ENCODE measurements around the gene UBXN11.

DNA sequence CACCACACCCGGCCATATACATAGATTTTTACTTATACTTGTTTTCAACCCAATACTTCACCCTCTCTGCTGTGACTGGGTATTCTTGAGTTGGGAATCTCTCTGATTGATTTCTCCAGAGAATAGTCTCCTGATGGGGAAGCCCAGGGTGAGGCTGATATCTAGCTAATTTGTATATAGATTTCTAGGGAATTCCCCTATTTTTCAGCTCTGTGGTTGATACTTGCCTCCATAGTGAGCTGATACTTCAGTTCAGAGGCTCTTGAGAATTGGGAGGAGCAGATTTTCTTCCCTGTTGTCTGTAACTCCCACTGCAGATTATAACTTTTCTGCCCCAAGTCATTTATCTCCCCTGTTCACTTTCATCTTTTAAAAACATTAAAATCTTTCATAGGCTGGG, 41.0 kb downstream of the UBXN11 start:
- TF ChIP-seq, protein P1, sequence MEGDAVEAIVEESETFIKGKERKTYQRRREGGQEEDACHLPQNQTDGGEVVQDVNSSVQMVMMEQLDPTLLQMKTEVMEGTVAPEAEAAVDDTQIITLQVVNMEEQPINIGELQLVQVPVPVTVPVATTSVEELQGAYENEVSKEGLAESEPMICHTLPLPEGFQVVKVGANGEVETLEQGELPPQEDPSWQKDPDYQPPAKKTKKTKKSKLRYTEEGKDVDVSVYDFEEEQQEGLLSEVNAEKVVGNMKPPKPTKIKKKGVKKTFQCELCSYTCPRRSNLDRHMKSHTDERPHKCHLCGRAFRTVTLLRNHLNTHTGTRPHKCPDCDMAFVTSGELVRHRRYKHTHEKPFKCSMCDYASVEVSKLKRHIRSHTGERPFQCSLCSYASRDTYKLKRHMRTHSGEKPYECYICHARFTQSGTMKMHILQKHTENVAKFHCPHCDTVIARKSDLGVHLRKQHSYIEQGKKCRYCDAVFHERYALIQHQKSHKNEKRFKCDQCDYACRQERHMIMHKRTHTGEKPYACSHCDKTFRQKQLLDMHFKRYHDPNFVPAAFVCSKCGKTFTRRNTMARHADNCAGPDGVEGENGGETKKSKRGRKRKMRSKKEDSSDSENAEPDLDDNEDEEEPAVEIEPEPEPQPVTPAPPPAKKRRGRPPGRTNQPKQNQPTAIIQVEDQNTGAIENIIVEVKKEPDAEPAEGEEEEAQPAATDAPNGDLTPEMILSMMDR (IDR thresholded peaks at IDR 0.05), result no peak
- TF ChIP-seq POLR2A (IDR thresholded peaks at IDR 0.05), result no peak
